ENCODE data around the gene C3orf20. TPM values are rescaled to one million over a fixed set of nuclear protein-coding genes. Genes with fewer than 3 reads are reported as not detected.
A peak's percentile ranks its signal among the peaks of the same experiment; 100 is the strongest.

The C3orf20 gene
- total RNA-seq (2022) (0.28 and 0.39 TPM in 2 replicates), Bru-seq, nascent RNA (percentile 40 among the genes with signal in this experiment), BruChase-seq, experiment 1, labeled RNA remaining after a 6-hour chase (percentile 47 among the genes with signal in this experiment), BruChase-seq, experiment 2, labeled RNA remaining after a 2-hour chase (percentile 38 among the genes with signal in this experiment)
- long read RNA-seq, result 0 reads

- Mint-ChIP-seq H3K9me3 (ENCODE audit: low read depth, unreplicated experiment) (no peaks in the 10 kb centered on the region), H3K27me3 (ENCODE audit: unreplicated experiment) (no peaks in the 10 kb centered on the region), H3K36me3 (ENCODE audit: insufficient read depth, unreplicated experiment) (peaks cover 23% of the 10 kb centered on the region), H3K4me1 (ENCODE audit: low read depth, unreplicated experiment) (no peaks in the 10 kb centered on the region), H3K4me3 (ENCODE audit: low read depth, unreplicated experiment) (no peak within 1 kb of the TSS), H3K27ac (ENCODE audit: unreplicated experiment) (no peak within 1 kb of the TSS)
- CTCF ChIA-PET, result interaction anchor here (0.7 kb wide), 1 partner anchor 132 kb away, joined by 3 read pairs; no protein-coding TSS in a partner anchor
- DNase-seq, result no peak
- intact Hi-C loops (cut with micrococcal nuclease; ENCODE audit: unreplicated experiment), result no loop called here
- TSS peak; percentile 9 for BruUV-seq (replicated peaks)
- TF ChIP-seq CTCF (IDR thresholded peaks at IDR 0.05; ENCODE audit: unreplicated experiment), result no peak
These were observed at the start of gene C3orf20 for GRCh38 chr3:14674841-14675240. Gene C3orf20, plus strand, starts transcription at chr3:14675141. Its CDS starts 7,573 bp downstream, at chr3:14682714.

- no peak overlapping the region for H3K27ac Mint-ChIP-seq (ENCODE audit: unreplicated experiment)
- no peak overlapping the region for H3K4me3 Mint-ChIP-seq (ENCODE audit: low read depth, unreplicated experiment)
- H3K36me3 Mint-ChIP-seq (ENCODE audit: insufficient read depth, unreplicated experiment), result no peaks in the 10 kb centered on the region
- peaks cover 69% of the 10 kb centered on the region for H3K27me3 Mint-ChIP-seq (ENCODE audit: unreplicated experiment)
- CTCF ChIA-PET, result no interaction called here
- intact Hi-C loops (cut with micrococcal nuclease; ENCODE audit: unreplicated experiment), result no loop called here
- H3K9me3 Mint-ChIP-seq (ENCODE audit: low read depth, unreplicated experiment), result no peaks in the 10 kb centered on the region
- TF ChIP-seq CTCF (IDR thresholded peaks at IDR 0.05; ENCODE audit: unreplicated experiment), result no peak
- no TSS peak for BruUV-seq (replicated peaks)
- no peak for DNase-seq
- no peaks in the 10 kb centered on the region for H3K4me1 Mint-ChIP-seq (ENCODE audit: low read depth, unreplicated experiment)
These were observed 49.5 kb upstream of the C3orf20 start for GRCh38 chr3:14625443-14625842.

- Mint-ChIP-seq H3K27ac (ENCODE audit: unreplicated experiment) (no peak overlapping the region), H3K9me3 (ENCODE audit: low read depth, unreplicated experiment) (no peaks in the 10 kb centered on the region), H3K36me3 (ENCODE audit: insufficient read depth, unreplicated experiment) (no peaks in the 10 kb centered on the region), H3K4me1 (ENCODE audit: low read depth, unreplicated experiment) (no peaks in the 10 kb centered on the region), H3K27me3 (ENCODE audit: unreplicated experiment) (peaks cover 69% of the 10 kb centered on the region), H3K4me3 (ENCODE audit: low read depth, unreplicated experiment) (no peak overlapping the region)
- BruUV-seq (replicated peaks), result no TSS peak
- intact Hi-C loops (cut with micrococcal nuclease; ENCODE audit: unreplicated experiment), result no loop called here
- TF ChIP-seq CTCF (IDR thresholded peaks at IDR 0.05; ENCODE audit: unreplicated experiment), result no peak
- no peak for DNase-seq
- CTCF ChIA-PET, result no interaction called here
These were observed 47.1 kb upstream of the C3orf20 start for GRCh38 chr3:14627815-14628214.

- no TSS peak for BruUV-seq (replicated peaks)
- Mint-ChIP-seq H3K9me3 (ENCODE audit: low read depth, unreplicated experiment) (no peaks in the 10 kb centered on the region), H3K27ac (ENCODE audit: unreplicated experiment) (no peak overlapping the region), H3K4me3 (ENCODE audit: low read depth, unreplicated experiment) (no peak overlapping the region), H3K4me1 (ENCODE audit: low read depth, unreplicated experiment) (no peaks in the 10 kb centered on the region), H3K27me3 (ENCODE audit: unreplicated experiment) (peaks cover 66% of the 10 kb centered on the region), H3K36me3 (ENCODE audit: insufficient read depth, unreplicated experiment) (no peaks in the 10 kb centered on the region)
- intact Hi-C loops (cut with micrococcal nuclease; ENCODE audit: unreplicated experiment), result no loop called here
- CTCF ChIA-PET, result no interaction called here
- no peak for DNase-seq
- no peak for TF ChIP-seq CTCF (IDR thresholded peaks at IDR 0.05; ENCODE audit: unreplicated experiment)
These were observed 46.5 kb upstream of the C3orf20 start for GRCh38 chr3:14628406-14628805.

Measured in Calu3 (cell line).